Measurements from ENCODE around the gene DCC.

The DCC gene

GRCh38 chr18:52554180-52554579 lies 214.2 kb downstream of the DCC start:
- Histone ChIP-seq H4K8ac (ENCODE audit: low read length) (no peak overlapping the region), H2BK15ac (ENCODE audit: low read depth, poor library complexity, severe bottlenecking) (no peak overlapping the region), H3K4ac (ENCODE audit: low read depth in 1 of 2, low read length in 2 of 2) (no peak overlapping the region), H3K18ac (ENCODE audit: low read depth in 1 of 2, low read length in 2 of 2) (no peak overlapping the region), H2BK5ac (ENCODE audit: low read depth, low read length, poor library complexity, severe bottlenecking) (no peak overlapping the region), H2BK120ac (ENCODE audit: low read depth, low read length) (no peak overlapping the region), H2BK12ac (ENCODE audit: low read length in 2 of 2) (no peak overlapping the region), H3K4me2 (ENCODE audit: low read length, poor library complexity, severe bottlenecking) (no peak overlapping the region), H3K9me3 (ENCODE audit: control insufficient read depth, low read length) (no peaks in the 10 kb centered on the region), H3K4me3 (ENCODE audit: insufficient read depth in 1 of 2, low read depth in 1 of 2, low read length in 2 of 2) (no peak overlapping the region), H3K4me1 (ENCODE audit: control insufficient read depth, insufficient read depth, low read depth, low read length) (no peaks in the 10 kb centered on the region), H3K14ac (ENCODE audit: low read length in 2 of 2) (no peak overlapping the region), H3K23ac (ENCODE audit: low read length in 2 of 2) (no peak overlapping the region), H3K36me3 (ENCODE audit: control insufficient read depth in 1 of 2, insufficient read depth in 2 of 2, low read depth in 1 of 2, low read length in 2 of 2) (no peaks in the 10 kb centered on the region), H3K27ac (ENCODE audit: low read length, poor library complexity, severe bottlenecking) (no peak overlapping the region), H3K79me1 (replicated peaks; ENCODE audit: low read length, poor library complexity, severe bottlenecking) (no peaks in the 10 kb centered on the region), H2AK5ac (ENCODE audit: low read length, severe bottlenecking) (no peak overlapping the region), H3K27me3 (ENCODE audit: control insufficient read depth in 1 of 2, insufficient read depth in 1 of 2, low read length in 2 of 2) (no peaks in the 10 kb centered on the region), H3K9ac (ENCODE audit: low read length) (no peak overlapping the region), H2AFZ (ENCODE audit: low read depth, low read length) (no peak overlapping the region), H4K91ac (ENCODE audit: low read length) (no peak overlapping the region)
- DNase-seq, result no peak
- no CpG with 5 or more reads among the region's 1 CpG for WGBS

GRCh38 chr18:52567360-52567759 lies 227.4 kb downstream of the DCC start:
- Histone ChIP-seq H3K14ac (ENCODE audit: low read length in 2 of 2) (no peak overlapping the region), H3K4me2 (ENCODE audit: low read length, poor library complexity, severe bottlenecking) (no peak overlapping the region), H3K4me1 (ENCODE audit: control insufficient read depth, insufficient read depth, low read depth, low read length) (no peaks in the 10 kb centered on the region), H4K91ac (ENCODE audit: low read length) (no peak overlapping the region), H2AFZ (ENCODE audit: low read depth, low read length) (no peak overlapping the region), H3K23ac (ENCODE audit: low read length in 2 of 2) (no peak overlapping the region), H2BK120ac (ENCODE audit: low read depth, low read length) (no peak overlapping the region), H2BK5ac (ENCODE audit: low read depth, low read length, poor library complexity, severe bottlenecking) (no peak overlapping the region), H3K36me3 (ENCODE audit: control insufficient read depth in 1 of 2, insufficient read depth in 2 of 2, low read depth in 1 of 2, low read length in 2 of 2) (no peaks in the 10 kb centered on the region), H2BK12ac (ENCODE audit: low read length in 2 of 2) (no peak overlapping the region), H3K18ac (ENCODE audit: low read depth in 1 of 2, low read length in 2 of 2) (no peak overlapping the region), H4K8ac (ENCODE audit: low read length) (no peak overlapping the region), H2AK5ac (ENCODE audit: low read length, severe bottlenecking) (no peak overlapping the region), H3K9me3 (ENCODE audit: control insufficient read depth, low read length) (no peaks in the 10 kb centered on the region), H3K27me3 (ENCODE audit: control insufficient read depth in 1 of 2, insufficient read depth in 1 of 2, low read length in 2 of 2) (no peaks in the 10 kb centered on the region), H3K9ac (ENCODE audit: low read length) (no peak overlapping the region), H3K4ac (ENCODE audit: low read depth in 1 of 2, low read length in 2 of 2) (no peak overlapping the region), H3K27ac (ENCODE audit: low read length, poor library complexity, severe bottlenecking) (no peak overlapping the region), H3K79me1 (replicated peaks; ENCODE audit: low read length, poor library complexity, severe bottlenecking) (no peaks in the 10 kb centered on the region), H3K4me3 (ENCODE audit: insufficient read depth in 1 of 2, low read depth in 1 of 2, low read length in 2 of 2) (no peak overlapping the region), H2BK15ac (ENCODE audit: low read depth, poor library complexity, severe bottlenecking) (no peak overlapping the region)
- 56% methylated on average over 1 of the region's 4 CpGs for WGBS
- DNase-seq, result no peak

GRCh38 chr18:52569492-52569891 lies 229.5 kb downstream of the DCC start:
- H2BK5ac ChIP-seq (ENCODE audit: low read depth, low read length, poor library complexity, severe bottlenecking), result no peak overlapping the region
- H3K4ac ChIP-seq (ENCODE audit: low read depth in 1 of 2, low read length in 2 of 2), result no peak overlapping the region
- no peak overlapping the region for H3K9ac ChIP-seq (ENCODE audit: low read length)
- H3K23ac ChIP-seq (ENCODE audit: low read length in 2 of 2), result no peak overlapping the region
- H3K9me3 ChIP-seq (ENCODE audit: control insufficient read depth, low read length), result no peaks in the 10 kb centered on the region
- no peak overlapping the region for H3K14ac ChIP-seq (ENCODE audit: low read length in 2 of 2)
- WGBS, result 86% methylated on average over 1 of the region's 1 CpG
- H4K91ac ChIP-seq (ENCODE audit: low read length), result no peak overlapping the region
- H3K4me2 ChIP-seq (ENCODE audit: low read length, poor library complexity, severe bottlenecking), result no peak overlapping the region
- H3K4me1 ChIP-seq (ENCODE audit: control insufficient read depth, insufficient read depth, low read depth, low read length), result no peaks in the 10 kb centered on the region
- no peaks in the 10 kb centered on the region for H3K79me1 ChIP-seq (replicated peaks; ENCODE audit: low read length, poor library complexity, severe bottlenecking)
- no peak overlapping the region for H2BK15ac ChIP-seq (ENCODE audit: low read depth, poor library complexity, severe bottlenecking)
- H3K27ac ChIP-seq (ENCODE audit: low read length, poor library complexity, severe bottlenecking), result no peak overlapping the region
- no peak overlapping the region for H2AK5ac ChIP-seq (ENCODE audit: low read length, severe bottlenecking)
- H3K4me3 ChIP-seq (ENCODE audit: insufficient read depth in 1 of 2, low read depth in 1 of 2, low read length in 2 of 2), result no peak overlapping the region
- no peak overlapping the region for H4K8ac ChIP-seq (ENCODE audit: low read length)
- no peak overlapping the region for H2BK120ac ChIP-seq (ENCODE audit: low read depth, low read length)
- H2BK12ac ChIP-seq (ENCODE audit: low read length in 2 of 2), result no peak overlapping the region
- H3K36me3 ChIP-seq (ENCODE audit: control insufficient read depth in 1 of 2, insufficient read depth in 2 of 2, low read depth in 1 of 2, low read length in 2 of 2), result no peaks in the 10 kb centered on the region
- no peaks in the 10 kb centered on the region for H3K27me3 ChIP-seq (ENCODE audit: control insufficient read depth in 1 of 2, insufficient read depth in 1 of 2, low read length in 2 of 2)
- H3K18ac ChIP-seq (ENCODE audit: low read depth in 1 of 2, low read length in 2 of 2), result no peak overlapping the region
- no peak for DNase-seq
- no peak overlapping the region for H2AFZ ChIP-seq (ENCODE audit: low read depth, low read length)

GRCh38 chr18:52570975-52571374 lies 231.0 kb downstream of the DCC start:
- Histone ChIP-seq H3K4me3 (ENCODE audit: insufficient read depth in 1 of 2, low read depth in 1 of 2, low read length in 2 of 2) (no peak overlapping the region), H2BK5ac (ENCODE audit: low read depth, low read length, poor library complexity, severe bottlenecking) (no peak overlapping the region), H3K18ac (ENCODE audit: low read depth in 1 of 2, low read length in 2 of 2) (no peak overlapping the region), H3K4ac (ENCODE audit: low read depth in 1 of 2, low read length in 2 of 2) (no peak overlapping the region), H3K9ac (ENCODE audit: low read length) (no peak overlapping the region), H3K23ac (ENCODE audit: low read length in 2 of 2) (no peak overlapping the region), H2AFZ (ENCODE audit: low read depth, low read length) (no peak overlapping the region), H2BK120ac (ENCODE audit: low read depth, low read length) (no peak overlapping the region), H2BK15ac (ENCODE audit: low read depth, poor library complexity, severe bottlenecking) (no peak overlapping the region), H3K79me1 (replicated peaks; ENCODE audit: low read length, poor library complexity, severe bottlenecking) (no peaks in the 10 kb centered on the region), H3K4me1 (ENCODE audit: control insufficient read depth, insufficient read depth, low read depth, low read length) (no peaks in the 10 kb centered on the region), H4K8ac (ENCODE audit: low read length) (no peak overlapping the region), H2BK12ac (ENCODE audit: low read length in 2 of 2) (no peak overlapping the region), H4K91ac (ENCODE audit: low read length) (no peak overlapping the region), H2AK5ac (ENCODE audit: low read length, severe bottlenecking) (no peak overlapping the region), H3K27me3 (ENCODE audit: control insufficient read depth in 1 of 2, insufficient read depth in 1 of 2, low read length in 2 of 2) (no peaks in the 10 kb centered on the region), H3K14ac (ENCODE audit: low read length in 2 of 2) (no peak overlapping the region), H3K9me3 (ENCODE audit: control insufficient read depth, low read length) (no peaks in the 10 kb centered on the region), H3K4me2 (ENCODE audit: low read length, poor library complexity, severe bottlenecking) (no peak overlapping the region), H3K27ac (ENCODE audit: low read length, poor library complexity, severe bottlenecking) (no peak overlapping the region), H3K36me3 (ENCODE audit: control insufficient read depth in 1 of 2, insufficient read depth in 2 of 2, low read depth in 1 of 2, low read length in 2 of 2) (no peaks in the 10 kb centered on the region)
- no peak for DNase-seq
- 80% methylated on average over 1 of the region's 2 CpGs for WGBS

All from mesenchymal stem cell (in vitro differentiated cells and primary cell).